GM21360 (cell line): ENCODE data around the gene PTPRD.

Experiments
- ATAC-seq: cut with Tn5 transposase; IDR thresholded peaks from one replicate; pipeline ENCODE4 v1.9.1; 2021; ENCODE audit warnings: mild to moderate bottlenecking, moderate library complexity; ENCODE audit not compliant: unreplicated experiment

Gene PTPRD

DNA sequence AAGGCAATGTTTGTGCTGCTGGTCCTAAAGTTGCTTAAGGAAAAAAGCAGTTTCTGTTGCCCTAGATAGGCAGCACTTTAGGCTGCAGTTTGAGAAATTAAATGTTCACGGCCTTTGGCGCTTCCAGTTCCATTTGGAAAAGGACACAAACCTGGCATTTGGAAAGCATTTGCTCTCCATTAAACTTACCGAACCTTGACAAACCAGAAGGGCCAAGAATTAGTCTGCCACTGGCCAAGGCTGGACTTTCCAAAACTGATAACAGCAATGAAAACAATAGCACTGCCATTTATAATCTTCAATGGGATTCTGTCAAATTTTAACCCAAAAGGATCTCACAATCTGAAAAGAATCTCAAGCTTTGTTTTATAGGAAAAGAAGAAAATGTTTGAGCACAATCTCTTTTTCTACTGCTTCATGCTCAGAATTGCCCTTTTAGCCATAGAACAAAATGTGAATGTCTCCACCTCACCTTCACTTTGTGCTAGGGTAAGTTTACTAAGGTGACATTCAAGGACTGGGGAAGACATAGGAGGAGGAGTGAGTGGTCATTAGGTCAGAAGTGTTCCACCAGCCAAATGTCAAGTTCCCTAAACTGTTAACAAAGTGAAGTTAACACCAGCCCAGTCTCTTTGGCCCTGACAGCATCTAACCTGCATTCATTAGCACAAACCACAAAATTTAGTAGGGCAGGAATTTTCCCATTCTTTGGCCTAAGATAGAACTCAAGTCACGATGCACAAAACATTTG, 2229.8 kb downstream of the PTPRD start:
- ATAC-seq = no peak

DNA sequence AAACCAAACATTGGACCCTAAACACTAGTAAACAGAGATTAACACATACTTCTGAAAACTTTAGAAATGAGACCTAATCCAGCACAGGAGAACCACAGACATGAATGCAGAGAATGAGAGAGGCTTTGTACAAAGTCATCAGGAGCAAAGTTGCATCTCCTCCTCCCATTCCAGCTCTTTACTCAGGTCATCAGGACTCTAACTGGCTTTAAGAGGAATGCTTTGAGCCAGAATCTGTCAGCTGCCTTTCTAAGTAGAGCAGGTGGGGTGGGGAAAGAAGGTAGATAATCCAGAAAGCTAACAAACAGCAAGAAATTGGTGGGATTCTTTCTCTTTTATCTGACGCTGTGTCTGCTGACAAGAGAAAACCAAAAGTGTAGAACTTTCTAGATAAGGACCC, 2230.5 kb downstream of the PTPRD start:
- no peak for ATAC-seq

DNA sequence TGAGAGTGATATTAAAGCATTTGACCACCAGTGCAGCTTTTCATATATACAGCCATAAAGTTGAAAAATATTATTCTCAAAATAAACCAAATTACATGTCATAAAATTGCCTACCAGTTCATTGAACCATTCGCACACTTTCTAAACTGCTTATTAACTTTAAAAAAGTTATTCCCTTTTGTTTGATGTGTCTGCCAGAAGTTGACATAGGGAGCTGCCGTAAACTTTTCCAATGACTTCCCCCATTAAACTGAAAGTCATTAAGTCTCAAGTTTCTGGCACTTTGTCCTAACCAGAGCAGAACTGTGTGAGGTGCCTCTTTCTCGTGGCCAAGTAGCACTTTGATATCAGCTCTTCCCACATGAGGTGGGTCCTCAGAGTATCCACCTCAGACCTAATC, 2231.2 kb downstream of the PTPRD start:
- no peak for ATAC-seq

DNA sequence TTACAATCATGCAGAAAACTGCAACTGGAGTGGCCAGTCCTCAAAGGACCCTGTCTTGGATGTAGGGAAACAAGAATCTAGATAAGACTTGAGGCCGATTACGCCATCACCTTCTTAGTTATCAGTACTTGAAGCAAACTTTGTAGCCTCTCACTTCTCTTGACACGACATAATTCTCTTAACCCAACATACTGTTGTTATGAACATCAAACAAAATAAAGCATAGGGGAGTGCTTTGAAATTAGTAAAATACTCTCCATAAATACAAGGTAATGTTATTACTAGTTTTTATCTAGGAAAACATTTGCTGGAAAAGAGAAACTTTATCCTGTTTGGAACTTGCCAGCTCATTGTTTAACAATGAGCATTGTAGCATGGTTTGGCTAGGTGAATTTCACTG, 2238.3 kb downstream of the PTPRD start:
- no peak for ATAC-seq

DNA sequence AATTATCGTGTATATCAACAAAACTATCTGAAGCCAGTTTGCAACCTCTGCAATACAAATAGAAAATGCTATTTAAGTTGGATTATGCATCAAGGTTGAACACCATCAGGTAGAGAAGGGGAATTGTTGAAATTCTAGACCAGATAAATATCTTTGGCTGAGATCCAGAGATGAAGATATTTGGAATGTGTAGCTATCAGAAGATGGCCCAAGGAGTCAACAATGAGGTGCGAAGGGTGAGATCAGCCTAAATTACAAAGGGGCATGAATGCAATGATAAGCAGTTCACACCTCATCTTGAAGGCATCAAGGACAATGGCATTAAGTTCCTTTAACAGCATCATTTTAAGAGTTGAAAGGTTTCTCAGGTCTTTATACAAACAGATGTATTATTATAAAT, 2241.1 kb downstream of the PTPRD start:
- ATAC-seq = no peak

- no peak for ATAC-seq
These were observed 2246.5 kb downstream of the PTPRD start for GRCh38 chr9:8366161-8366926.

DNA sequence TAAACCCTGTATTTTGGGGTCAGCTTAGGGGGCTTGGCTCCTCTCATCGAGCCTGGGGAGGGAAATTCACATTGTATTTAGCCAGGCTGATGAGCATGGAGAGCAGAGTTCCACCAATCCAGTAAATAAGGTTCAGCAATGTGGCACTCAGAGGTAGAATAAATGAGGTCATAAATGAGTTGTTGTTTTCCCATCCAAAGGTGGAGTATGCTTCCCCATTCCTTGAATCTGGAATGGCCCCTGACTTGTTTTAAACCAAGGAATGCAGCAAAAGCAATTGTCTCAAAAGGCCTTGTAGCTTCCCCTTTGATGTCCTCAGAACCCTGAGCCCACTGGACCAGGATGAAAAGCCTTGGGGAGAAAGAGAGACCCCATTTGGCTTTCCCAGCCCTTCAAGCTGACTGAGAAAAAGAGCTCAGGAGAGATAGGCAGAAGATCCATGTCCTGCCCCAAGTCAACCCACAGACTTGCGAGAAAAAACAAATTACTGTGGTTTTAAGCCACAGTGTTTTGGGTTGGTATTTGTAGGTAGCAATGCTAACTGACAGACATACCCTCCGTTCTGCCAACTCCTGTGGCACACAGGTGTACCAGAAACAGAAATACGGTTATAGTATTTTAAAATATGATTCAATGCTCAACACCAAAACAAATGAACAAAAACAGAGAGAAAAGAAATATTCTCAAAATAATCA, 2247.2 kb downstream of the PTPRD start:
- ATAC-seq = no peak

- no peak for ATAC-seq
These were observed 2247.8 kb downstream of the PTPRD start for GRCh38 chr9:8365029-8365428.

GRCh38 chr9:8364026-8364752, 2248.6 kb downstream of the PTPRD start:
- no peak for ATAC-seq

DNA sequence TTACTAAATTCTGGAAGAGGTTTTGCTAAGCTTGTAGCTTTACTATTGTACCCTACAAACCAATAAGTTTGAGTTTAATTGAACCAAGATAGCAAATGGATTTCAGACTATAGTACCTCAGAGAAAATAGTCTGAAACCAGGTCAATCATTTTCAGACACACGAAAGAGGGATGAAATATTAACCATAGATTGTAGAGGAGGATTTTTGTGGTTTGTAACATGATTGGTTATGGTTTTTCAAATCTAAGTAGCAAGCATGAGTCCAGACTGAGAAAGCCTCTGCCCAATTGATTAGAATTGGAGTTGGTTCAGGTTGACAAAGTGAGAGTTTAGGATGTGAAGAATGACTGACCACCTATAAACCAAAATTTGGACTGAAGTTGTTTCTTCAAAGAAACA, 2250.6 kb downstream of the PTPRD start:
- no peak for ATAC-seq

DNA sequence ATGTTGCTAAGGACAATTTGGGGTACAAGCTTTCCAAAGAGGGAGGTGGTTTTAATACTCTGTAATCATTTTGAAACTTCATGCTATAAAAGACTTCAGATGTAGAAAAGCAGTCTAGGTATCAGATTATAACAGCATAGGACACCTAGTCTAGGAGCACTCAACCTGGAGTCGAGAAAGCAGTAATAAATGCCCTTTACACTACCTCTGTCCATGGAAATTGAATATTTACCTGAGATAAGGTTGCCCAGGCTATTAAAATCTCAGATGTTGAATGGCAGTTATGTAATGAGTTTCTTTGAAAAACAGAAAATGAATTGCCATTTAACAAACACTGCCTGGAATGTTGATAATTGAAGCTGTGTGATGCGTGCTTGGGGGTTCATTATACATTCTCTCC, 2251.4 kb downstream of the PTPRD start:
- ATAC-seq = no peak

- ATAC-seq = no peak
These were observed 2256.4 kb downstream of the PTPRD start for GRCh38 chr9:8356406-8356805.

DNA sequence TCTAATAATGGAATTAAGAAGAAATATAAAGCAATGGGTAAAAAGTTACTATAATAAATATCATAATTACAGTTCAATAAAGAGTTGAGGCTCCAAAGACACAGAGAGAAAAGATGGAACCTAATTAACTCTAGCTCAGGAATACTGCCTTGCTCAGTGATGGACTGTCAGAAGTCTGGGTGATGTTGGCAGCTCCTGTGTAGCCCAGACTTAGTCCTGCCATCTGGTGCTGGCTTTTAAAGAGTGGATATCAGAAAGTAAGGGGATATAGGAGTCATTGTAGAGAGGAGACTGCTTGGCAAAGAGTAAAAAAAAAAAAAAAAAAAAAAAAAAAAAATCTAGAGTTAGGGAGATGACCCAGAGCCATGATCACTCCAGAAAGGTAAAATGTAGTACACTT, 2261.4 kb downstream of the PTPRD start:
- ATAC-seq = no peak

GRCh38 chr9:8349901-8350300, 2262.9 kb downstream of the PTPRD start:
- no peak for ATAC-seq

DNA sequence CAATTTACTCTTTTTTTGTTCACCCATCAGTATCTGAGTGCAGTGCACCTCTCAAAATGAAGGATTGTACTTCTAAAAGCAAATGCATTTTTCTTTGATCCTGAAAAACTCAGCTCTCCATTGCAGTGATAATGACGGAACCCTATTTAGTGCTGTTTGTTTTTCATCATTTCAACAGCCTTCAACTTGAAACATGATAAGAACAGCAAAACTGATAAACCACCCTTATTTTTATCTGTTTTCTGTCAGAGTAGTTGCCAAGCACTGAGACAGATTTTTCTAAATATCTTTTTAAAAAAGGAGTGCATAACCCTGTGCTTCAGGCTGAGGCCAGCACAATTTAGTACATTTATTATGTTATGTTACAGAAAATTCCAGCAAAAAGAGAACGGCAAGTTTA, 2263.4 kb downstream of the PTPRD start:
- ATAC-seq = no peak

GRCh38 chr9:8348756-8349155, 2264.0 kb downstream of the PTPRD start:
- ATAC-seq = no peak

- ATAC-seq = no peak
These were observed 2266.5 kb downstream of the PTPRD start for GRCh38 chr9:8346296-8346695.

GRCh38 chr9:8338767-8339510, 2273.9 kb downstream of the PTPRD start:
- no peak for ATAC-seq

DNA sequence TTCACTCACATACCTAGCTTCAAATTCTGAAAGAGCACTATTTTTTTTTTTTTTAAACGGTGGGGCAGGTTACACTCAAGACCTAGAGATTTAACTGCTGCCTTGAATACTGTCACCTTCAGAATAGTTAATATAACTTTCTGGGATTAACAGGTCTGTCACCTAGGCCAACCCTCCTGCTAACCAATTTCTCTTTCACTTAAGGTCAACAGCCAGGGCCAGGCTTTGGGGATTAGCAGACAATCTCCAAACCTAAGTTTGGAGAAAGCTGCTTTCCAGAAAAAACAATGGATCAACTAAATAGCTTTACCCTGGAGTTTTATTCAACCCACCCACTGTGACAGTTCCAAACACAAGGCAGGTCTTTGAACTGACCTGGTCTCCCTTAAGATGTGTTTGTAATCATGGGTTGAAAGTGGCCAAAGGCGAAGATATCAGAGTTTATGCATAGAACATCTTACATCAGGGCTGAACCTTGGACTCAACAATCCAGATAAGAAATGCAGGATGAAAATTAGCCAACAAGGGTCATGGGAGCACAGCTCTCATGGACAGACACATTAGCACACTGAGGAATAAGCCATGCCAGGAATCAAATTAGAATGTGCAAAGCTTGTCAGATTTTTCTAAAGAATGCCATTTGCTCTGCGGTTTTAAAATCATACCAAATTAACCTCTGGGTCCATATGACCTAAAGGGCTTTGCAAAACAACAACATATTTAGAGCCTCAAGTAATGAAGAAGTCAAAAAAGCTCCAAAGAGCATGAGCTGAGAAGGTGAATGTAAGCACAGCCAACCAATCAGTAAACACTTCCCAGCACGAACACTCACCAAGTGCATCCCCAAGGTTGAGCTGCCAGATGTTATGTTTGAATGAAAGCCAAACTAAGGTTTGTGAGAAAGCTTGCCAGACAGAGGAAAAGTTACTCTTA, 2274.7 kb downstream of the PTPRD start:
- no peak for ATAC-seq
